OCI-LY1 (cell line): Measurements from ENCODE around the gene CPT2.

Experiments
- H2AFZ ChIP-seq: fragments of 200-600 bp; sonication (generic), shearing (Covaris generic); 2 replicates; pipeline ENCODE4 v1.6.0; 2014; ENCODE audit warnings: antibody characterized with exemption, mild to moderate bottlenecking, low read length
- H3F3A ChIP-seq: fragments of 200-600 bp; sonication (generic), shearing (Covaris generic); 2 replicates; pipeline ENCODE4 v1.6.0; 2014; ENCODE audit warnings: mild to moderate bottlenecking, antibody characterized with exemption, low read length, moderate library complexity; ENCODE audit not compliant: insufficient read depth
- H3K27ac ChIP-seq: fragments of 200-600 bp; sonication (generic); 2 replicates; pipeline ENCODE4 v1.5.1; 2014; ENCODE audit warnings: low read length, mixed run types, mild to moderate bottlenecking, low read depth; ENCODE audit not compliant: poor library complexity, severe bottlenecking
- H3K27me3 ChIP-seq: fragments of 200-600 bp; sonication (generic); 2 replicates; pipeline ENCODE4 v1.6.0; 2014; ENCODE audit warnings: antibody characterized with exemption, mild to moderate bottlenecking, low read length, moderate library complexity; ENCODE audit not compliant: insufficient read depth
- H3K36me3 ChIP-seq: fragments of 200-600 bp; sonication (generic); 2 replicates; pipeline ENCODE4 v1.6.1; 2014; ENCODE audit warnings: mild to moderate bottlenecking, antibody characterized with exemption, low read length, moderate library complexity, mixed read lengths; ENCODE audit not compliant: insufficient read depth
- H3K4me1 ChIP-seq: fragments of 200-600 bp; sonication (generic); 2 replicates; pipeline ENCODE4 v1.5.1; 2014; ENCODE audit warnings: mild to moderate bottlenecking, low read length, moderate library complexity; ENCODE audit not compliant: insufficient read depth, severe bottlenecking
- H3K4me2 ChIP-seq: fragments of 200-600 bp; sonication (generic), shearing (Covaris generic); 2 replicates; pipeline ENCODE4 v1.6.1; 2014; ENCODE audit warnings: low read length
- H3K4me3 ChIP-seq: fragments of 200-600 bp; sonication (generic); 2 replicates; pipeline ENCODE4 v1.5.1; 2014; ENCODE audit warnings: low read length, low read depth, mild to moderate bottlenecking, mixed read lengths; ENCODE audit not compliant: poor library complexity, severe bottlenecking
- H3K79me2 ChIP-seq: fragments of 200-600 bp; shearing (Covaris generic); 2 replicates; pipeline ENCODE4 v1.6.1; 2016; ENCODE audit warnings: mixed run types, low read length, mixed read lengths; ENCODE audit not compliant: insufficient read depth
- H3K9ac ChIP-seq: fragments of 200-600 bp; sonication (generic), shearing (Covaris generic); 2 replicates; pipeline ENCODE4 v1.6.1; 2014; ENCODE audit warnings: mild to moderate bottlenecking, low read length, mixed read lengths
- H3K9me2 ChIP-seq: fragments of 200-600 bp; sonication (generic), shearing (Covaris generic); 2 replicates; pipeline ENCODE4 v1.6.1; 2014; ENCODE audit warnings: low read depth, mild to moderate bottlenecking, low read length, mixed read lengths
- H3K9me3 ChIP-seq: fragments of 200-600 bp; shearing (Covaris generic); 2 replicates; pipeline ENCODE4 v1.6.1; 2014; ENCODE audit warnings: low read length, mixed read lengths
- H4K20me1 ChIP-seq: fragments of 200-600 bp; sonication (generic), shearing (Covaris generic); 2 replicates; pipeline ENCODE4 v1.6.0; 2016; ENCODE audit warnings: mild to moderate bottlenecking, low read length; ENCODE audit not compliant: insufficient read depth
- EZH2 ChIP-seq: fragments of 200-600 bp; sonication (generic), shearing (Covaris generic); IDR thresholded peaks from 2 replicates; pipeline ENCODE4 v1.8.0; 2017; ENCODE audit warnings: borderline replicate concordance, mixed run types, mild to moderate bottlenecking, antibody characterized with exemption, low read length, moderate library complexity, mixed read lengths
- TF ChIP-seq, protein P1 (sequence below): fragments of 200-600 bp; sonication (generic), shearing (Covaris generic); IDR thresholded peaks from 2 replicates; pipeline ENCODE4 v1.5.1; 2017; ENCODE audit warnings: mild to moderate bottlenecking, antibody characterized with exemption, low read length, moderate library complexity, mixed read lengths

CPT2 gene

DNA sequence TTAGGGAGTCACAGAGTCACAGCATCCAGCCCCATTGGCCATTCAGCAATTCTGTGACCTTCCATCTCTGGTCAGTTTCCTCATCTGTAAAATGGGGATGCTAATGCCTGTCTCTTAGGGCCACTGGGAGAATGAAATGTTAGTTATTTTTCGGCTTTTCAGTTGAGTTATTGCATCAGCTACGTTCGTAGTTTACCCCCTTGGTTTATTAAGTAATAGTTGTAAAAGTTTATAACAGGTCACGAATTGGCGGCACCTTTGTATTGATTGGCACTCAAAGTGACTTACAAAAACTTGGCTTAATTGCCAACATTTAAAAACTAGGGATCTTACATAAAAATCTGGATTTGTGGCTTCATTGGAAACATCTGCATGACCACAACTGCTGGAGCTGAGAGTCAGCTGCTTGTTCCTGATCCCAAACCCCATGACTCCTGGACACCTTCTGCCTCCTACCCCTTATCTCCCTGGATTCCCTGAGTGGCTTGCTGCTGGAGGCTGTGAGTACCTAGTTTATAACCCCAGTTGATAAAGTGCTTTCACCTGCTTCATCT lies 31.1 kb upstream of the CPT2 start:
- H3K27me3 ChIP-seq: no peaks in the 10 kb centered on the region; the same call in 1 of the 2 replicates
- H3K9ac ChIP-seq: no peak overlapping the region
- H3K79me2 ChIP-seq: no peaks in the 10 kb centered on the region
- H3F3A ChIP-seq: no peaks in the 10 kb centered on the region
- H4K20me1 ChIP-seq: no peaks in the 10 kb centered on the region
- H3K4me3 ChIP-seq: no peak overlapping the region
- H3K27ac ChIP-seq: no peak overlapping the region
- H2AFZ ChIP-seq: no peak overlapping the region
- no peak for TF ChIP-seq EZH2
- TF ChIP-seq, protein P1, sequence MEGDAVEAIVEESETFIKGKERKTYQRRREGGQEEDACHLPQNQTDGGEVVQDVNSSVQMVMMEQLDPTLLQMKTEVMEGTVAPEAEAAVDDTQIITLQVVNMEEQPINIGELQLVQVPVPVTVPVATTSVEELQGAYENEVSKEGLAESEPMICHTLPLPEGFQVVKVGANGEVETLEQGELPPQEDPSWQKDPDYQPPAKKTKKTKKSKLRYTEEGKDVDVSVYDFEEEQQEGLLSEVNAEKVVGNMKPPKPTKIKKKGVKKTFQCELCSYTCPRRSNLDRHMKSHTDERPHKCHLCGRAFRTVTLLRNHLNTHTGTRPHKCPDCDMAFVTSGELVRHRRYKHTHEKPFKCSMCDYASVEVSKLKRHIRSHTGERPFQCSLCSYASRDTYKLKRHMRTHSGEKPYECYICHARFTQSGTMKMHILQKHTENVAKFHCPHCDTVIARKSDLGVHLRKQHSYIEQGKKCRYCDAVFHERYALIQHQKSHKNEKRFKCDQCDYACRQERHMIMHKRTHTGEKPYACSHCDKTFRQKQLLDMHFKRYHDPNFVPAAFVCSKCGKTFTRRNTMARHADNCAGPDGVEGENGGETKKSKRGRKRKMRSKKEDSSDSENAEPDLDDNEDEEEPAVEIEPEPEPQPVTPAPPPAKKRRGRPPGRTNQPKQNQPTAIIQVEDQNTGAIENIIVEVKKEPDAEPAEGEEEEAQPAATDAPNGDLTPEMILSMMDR: no peak
- no peaks in the 10 kb centered on the region for H3K4me1 ChIP-seq
- no peak overlapping the region for H3K4me2 ChIP-seq
- H3K9me2 ChIP-seq: no peaks in the 10 kb centered on the region
- no peaks in the 10 kb centered on the region for H3K36me3 ChIP-seq
- H3K9me3 ChIP-seq: no peaks in the 10 kb centered on the region

DNA sequence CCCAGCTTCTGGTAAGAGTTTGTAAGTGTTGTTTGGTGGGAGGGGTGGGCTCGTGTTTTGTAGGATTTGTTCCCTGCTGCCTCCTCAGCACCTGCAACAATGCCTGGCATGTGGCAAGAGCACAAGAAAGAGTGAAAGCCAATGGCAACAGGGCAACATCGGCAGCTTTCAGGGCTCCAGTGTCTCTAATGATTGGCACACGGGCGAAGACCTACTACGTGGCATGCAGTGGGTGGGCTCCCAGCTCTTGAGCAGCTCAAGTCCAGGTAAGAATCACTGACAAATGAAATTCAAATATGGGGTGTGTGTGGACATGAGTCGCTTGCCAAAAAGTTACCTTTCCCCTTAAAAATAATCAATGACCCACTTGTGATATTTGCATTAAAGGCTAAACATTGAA lies 30.3 kb upstream of the CPT2 start:
- TF ChIP-seq, protein P1: no peak
- no peak for TF ChIP-seq EZH2
- Histone ChIP-seq H3K4me3 (no peak overlapping the region), H3K27me3 (no peaks in the 10 kb centered on the region; the same call in 1 of the 2 replicates), H3K79me2 (no peaks in the 10 kb centered on the region), H3F3A (no peaks in the 10 kb centered on the region), H2AFZ (no peak overlapping the region), H3K4me2 (no peak overlapping the region), H3K27ac (no peak overlapping the region), H3K9ac (no peak overlapping the region), H3K9me2 (no peaks in the 10 kb centered on the region), H4K20me1 (no peaks in the 10 kb centered on the region), H3K36me3 (no peaks in the 10 kb centered on the region), H3K4me1 (no peaks in the 10 kb centered on the region), H3K9me3 (no peaks in the 10 kb centered on the region)

DNA sequence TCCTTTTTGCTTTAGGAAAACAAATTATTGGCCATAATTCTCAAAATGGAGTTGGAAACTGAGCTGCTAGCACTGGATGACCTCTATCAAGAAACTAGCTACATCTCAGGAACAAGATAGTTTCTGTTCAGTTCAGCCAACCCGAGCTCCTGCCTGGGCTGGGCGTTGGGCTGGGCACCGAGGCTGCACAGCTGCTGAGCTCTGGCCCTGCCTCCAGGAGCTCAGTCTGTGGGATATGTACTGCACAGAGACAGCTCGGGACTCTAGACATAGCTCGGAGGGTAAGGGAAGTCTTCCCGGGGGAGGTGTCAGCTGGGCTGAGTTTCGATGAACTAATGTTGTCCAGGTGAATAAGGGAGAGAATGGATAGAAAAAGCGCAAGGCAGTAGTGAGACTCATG lies 29.7 kb upstream of the CPT2 start:
- H3K79me2 ChIP-seq: no peaks in the 10 kb centered on the region
- no peak overlapping the region for H3K4me2 ChIP-seq
- no peaks in the 10 kb centered on the region for H3K9me3 ChIP-seq
- no peaks in the 10 kb centered on the region for H4K20me1 ChIP-seq
- no peaks in the 10 kb centered on the region for H3K4me1 ChIP-seq
- TF ChIP-seq EZH2: no peak
- TF ChIP-seq, protein P1: no peak
- H3F3A ChIP-seq: no peaks in the 10 kb centered on the region
- no peaks in the 10 kb centered on the region for H3K9me2 ChIP-seq
- H3K9ac ChIP-seq: no peak overlapping the region
- no peak overlapping the region for H2AFZ ChIP-seq
- no peak overlapping the region for H3K4me3 ChIP-seq
- H3K27me3 ChIP-seq: no peaks in the 10 kb centered on the region; the same call in 1 of the 2 replicates
- no peak overlapping the region for H3K27ac ChIP-seq
- no peaks in the 10 kb centered on the region for H3K36me3 ChIP-seq
